Prostate gland (tissue), 2 donors: ENCODE data around the gene GAS1.

Source experiments
- POLR2AphosphoS5 ChIP-seq: sonication (generic); formaldehyde crosslinking; IDR thresholded peaks from one replicate; pipeline ENCODE4 v1.6.1; 2017; ENCODE audit warnings: antibody characterized with exemption
- TF ChIP-seq, protein P1 (sequence below), 4 experiments: fragments of 200-600 bp in 2 of 4; fragments of 450-650 bp in 2 of 4; sonication (generic) in 2 of 4; IDR thresholded peaks; 1 replicate in 3 of 4; 2 replicates in 1 of 4; pipeline ENCODE4 v1.5.1; 2016 to 2019; ENCODE audit warnings: antibody characterized with exemption in 4 of 4, mild to moderate bottlenecking in 2 of 4, moderate library complexity in 2 of 4

DNA sequence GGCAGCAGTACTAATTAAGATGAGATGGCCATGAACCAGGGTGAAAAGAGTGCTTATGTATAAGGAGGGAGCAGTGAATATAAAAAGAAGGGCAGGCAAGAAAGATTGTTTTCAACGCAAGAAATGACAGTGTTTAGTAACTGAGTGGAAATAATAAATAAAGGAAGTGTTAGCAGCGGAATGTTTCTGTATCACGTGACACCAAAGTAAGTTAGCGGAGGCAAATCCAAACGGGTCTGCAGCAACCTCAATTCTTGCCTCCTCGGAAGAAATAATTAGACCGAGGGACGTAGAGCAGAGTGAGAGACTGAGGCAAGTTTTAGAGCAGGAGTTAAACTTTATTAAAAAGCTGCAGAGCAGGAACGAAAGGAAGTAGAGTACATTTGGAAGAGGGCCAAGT is 15.4 kb upstream of the GAS1 start:
- TF ChIP-seq, protein P1, sequence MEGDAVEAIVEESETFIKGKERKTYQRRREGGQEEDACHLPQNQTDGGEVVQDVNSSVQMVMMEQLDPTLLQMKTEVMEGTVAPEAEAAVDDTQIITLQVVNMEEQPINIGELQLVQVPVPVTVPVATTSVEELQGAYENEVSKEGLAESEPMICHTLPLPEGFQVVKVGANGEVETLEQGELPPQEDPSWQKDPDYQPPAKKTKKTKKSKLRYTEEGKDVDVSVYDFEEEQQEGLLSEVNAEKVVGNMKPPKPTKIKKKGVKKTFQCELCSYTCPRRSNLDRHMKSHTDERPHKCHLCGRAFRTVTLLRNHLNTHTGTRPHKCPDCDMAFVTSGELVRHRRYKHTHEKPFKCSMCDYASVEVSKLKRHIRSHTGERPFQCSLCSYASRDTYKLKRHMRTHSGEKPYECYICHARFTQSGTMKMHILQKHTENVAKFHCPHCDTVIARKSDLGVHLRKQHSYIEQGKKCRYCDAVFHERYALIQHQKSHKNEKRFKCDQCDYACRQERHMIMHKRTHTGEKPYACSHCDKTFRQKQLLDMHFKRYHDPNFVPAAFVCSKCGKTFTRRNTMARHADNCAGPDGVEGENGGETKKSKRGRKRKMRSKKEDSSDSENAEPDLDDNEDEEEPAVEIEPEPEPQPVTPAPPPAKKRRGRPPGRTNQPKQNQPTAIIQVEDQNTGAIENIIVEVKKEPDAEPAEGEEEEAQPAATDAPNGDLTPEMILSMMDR (IDR thresholded peaks at IDR 0.05) = no peak
- TF ChIP-seq POLR2AphosphoS5 = no peak
